ENCODE measurements around the gene IL6R. TPM values are rescaled to one million over a fixed set of nuclear protein-coding genes. Genes with fewer than 3 reads are reported as not detected.

IL6R gene
- total RNA-seq, 2 donors from 2014 or later = 6.7 to 8.5 TPM

GRCh38 chr1:154454386-154455120, 49.4 kb downstream of the IL6R start:
- ATAC-seq (peak in 1 of 2 donors; percentile 37), DNase-seq (ENCODE audit: low spot score in 2 of 2) (no peak)
- no peaks in the 10 kb centered on the region for H3K9me3 Mint-ChIP-seq
- H3K27ac Mint-ChIP-seq = no peak overlapping the region
- H3K36me3 Mint-ChIP-seq = peaks cover 45 to 51% of the 10 kb centered on the region in 2 donors

GRCh38 chr1:154456631-154457030, 51.5 kb downstream of the IL6R start:
- Mint-ChIP-seq H3K9me3 (no peaks in the 10 kb centered on the region), H3K36me3 (peaks cover 44 to 47% of the 10 kb centered on the region in 2 donors), H3K27ac (no peak overlapping the region)
- no peak for ATAC-seq
- no peak for DNase-seq (ENCODE audit: low spot score in 2 of 2)

- Mint-ChIP-seq H3K36me3 (peaks cover 20 to 26% of the 10 kb centered on the region in 2 donors), H3K9me3 (no peaks in the 10 kb centered on the region)
- DNase-seq (ENCODE audit: low spot score in 2 of 2) = no peak
Measured at GRCh38 chr1:154459080-154459479, 53.9 kb downstream of the IL6R start.

GRCh38 chr1:154460695-154461260, 55.6 kb downstream of the IL6R start:
- no peak for DNase-seq (ENCODE audit: low spot score in 2 of 2)
- Mint-ChIP-seq H3K27ac (peak overlapping the region; percentile 6 to 15), H3K36me3 (peaks cover 16 to 22% of the 10 kb centered on the region in 2 donors), H3K9me3 (no peaks in the 10 kb centered on the region)
- no peak for ATAC-seq

More at GRCh38 chr1:154459080-154459479, 53.9 kb downstream of the IL6R start:
- ATAC-seq = no peak
- H3K27ac Mint-ChIP-seq = no peak overlapping the region

- Mint-ChIP-seq H3K9me3 (no peaks in the 10 kb centered on the region), H3K36me3 (peaks cover 5 to 11% of the 10 kb centered on the region in 2 donors), H3K27ac (peak overlapping the region; percentile 63 to 81)
- DNase-seq (ENCODE audit: low spot score in 2 of 2) (peak; percentile 61 to 80), ATAC-seq (peak; percentile 90 to 97)
Measured at GRCh38 chr1:154463512-154463990, 58.4 kb downstream of the IL6R start.

- ATAC-seq (no peak), DNase-seq (ENCODE audit: low spot score in 2 of 2) (no peak)
- Mint-ChIP-seq H3K27ac (peak overlapping the region in 1 of 2 donors; percentile 62), H3K36me3 (peaks cover 5 to 8% of the 10 kb centered on the region in 2 donors), H3K9me3 (no peaks in the 10 kb centered on the region)
Measured at GRCh38 chr1:154465621-154466195, 60.6 kb downstream of the IL6R start.

- peak overlapping the region; percentile 26 to 62 for H3K27ac Mint-ChIP-seq
- peaks cover 5 to 8% of the 10 kb centered on the region in 2 donors for H3K36me3 Mint-ChIP-seq
- ATAC-seq (no peak), DNase-seq (ENCODE audit: low spot score in 2 of 2) (no peak)
- no peaks in the 10 kb centered on the region for H3K9me3 Mint-ChIP-seq
Measured at GRCh38 chr1:154466206-154466605, 61.1 kb downstream of the IL6R start.

GRCh38 chr1:154466921-154467417, 61.8 kb downstream of the IL6R start:
- H3K36me3 Mint-ChIP-seq = peaks cover 5 to 8% of the 10 kb centered on the region in 2 donors
- DNase-seq (ENCODE audit: low spot score in 2 of 2) = no peak
- no peak for ATAC-seq
- H3K27ac Mint-ChIP-seq = no peak overlapping the region
- H3K9me3 Mint-ChIP-seq = no peaks in the 10 kb centered on the region

- Mint-ChIP-seq H3K27ac (no peak overlapping the region), H3K9me3 (no peaks in the 10 kb centered on the region), H3K36me3 (peaks cover 5 to 8% of the 10 kb centered on the region in 2 donors)
- DNase-seq (ENCODE audit: low spot score in 2 of 2) = no peak
- peak; percentile 8 to 47 for ATAC-seq
Measured at GRCh38 chr1:154467434-154468102, 62.4 kb downstream of the IL6R start.

- Mint-ChIP-seq H3K9me3 (no peaks in the 10 kb centered on the region), H3K36me3 (peaks cover 5 to 8% of the 10 kb centered on the region in 2 donors), H3K27ac (no peak overlapping the region)
- DNase-seq (ENCODE audit: low spot score in 2 of 2) = no peak
- no peak for ATAC-seq
Measured at GRCh38 chr1:154468535-154469250, 63.5 kb downstream of the IL6R start.

GRCh38 chr1:154469844-154470560, 64.9 kb downstream of the IL6R start:
- Mint-ChIP-seq H3K36me3 (peaks cover 3 to 5% of the 10 kb centered on the region in 2 donors), H3K9me3 (no peaks in the 10 kb centered on the region), H3K27ac (no peak overlapping the region)
- ATAC-seq (no peak), DNase-seq (ENCODE audit: low spot score in 2 of 2) (no peak)

GRCh38 chr1:154471304-154471703, 66.2 kb downstream of the IL6R start:
- H3K36me3 Mint-ChIP-seq = no peaks in the 10 kb centered on the region
- H3K9me3 Mint-ChIP-seq = no peaks in the 10 kb centered on the region
- ATAC-seq = no peak
- no peak overlapping the region for H3K27ac Mint-ChIP-seq
- DNase-seq (ENCODE audit: low spot score in 2 of 2) = no peak

GRCh38 chr1:154474802-154475201, 69.7 kb downstream of the IL6R start:
- Mint-ChIP-seq H3K9me3 (no peaks in the 10 kb centered on the region), H3K27ac (no peak overlapping the region), H3K36me3 (no peaks in the 10 kb centered on the region)
- DNase-seq (ENCODE audit: low spot score in 2 of 2) (no peak), ATAC-seq (no peak)

GRCh38 chr1:154476791-154477190, 71.6 kb downstream of the IL6R start:
- Mint-ChIP-seq H3K27ac (no peak overlapping the region), H3K9me3 (no peaks in the 10 kb centered on the region), H3K36me3 (no peaks in the 10 kb centered on the region)
- ATAC-seq = peak; percentile 70 to 72
- no peak for DNase-seq (ENCODE audit: low spot score in 2 of 2)

- H3K9me3 Mint-ChIP-seq = no peaks in the 10 kb centered on the region
Measured at GRCh38 chr1:154478013-154478412, 72.9 kb downstream of the IL6R start.

GRCh38 chr1:154478639-154479038, 73.5 kb downstream of the IL6R start:
- H3K27ac Mint-ChIP-seq = no peak overlapping the region
- no peaks in the 10 kb centered on the region for H3K36me3 Mint-ChIP-seq
- ATAC-seq (no peak), DNase-seq (ENCODE audit: low spot score in 2 of 2) (no peak)
- no peaks in the 10 kb centered on the region for H3K9me3 Mint-ChIP-seq

More at GRCh38 chr1:154478013-154478412, 72.9 kb downstream of the IL6R start:
- ATAC-seq (no peak), DNase-seq (ENCODE audit: low spot score in 2 of 2) (no peak)
- Mint-ChIP-seq H3K27ac (no peak overlapping the region), H3K36me3 (no peaks in the 10 kb centered on the region)

Measured in activated naive CD4-positive, alpha-beta T cell treated with anti-CD3 and anti-CD28 coated beads, Interleukin-2, amount 50 U/mL, for 72 hours (primary cell).